ENCODE data around the gene GRM8.

DNA sequence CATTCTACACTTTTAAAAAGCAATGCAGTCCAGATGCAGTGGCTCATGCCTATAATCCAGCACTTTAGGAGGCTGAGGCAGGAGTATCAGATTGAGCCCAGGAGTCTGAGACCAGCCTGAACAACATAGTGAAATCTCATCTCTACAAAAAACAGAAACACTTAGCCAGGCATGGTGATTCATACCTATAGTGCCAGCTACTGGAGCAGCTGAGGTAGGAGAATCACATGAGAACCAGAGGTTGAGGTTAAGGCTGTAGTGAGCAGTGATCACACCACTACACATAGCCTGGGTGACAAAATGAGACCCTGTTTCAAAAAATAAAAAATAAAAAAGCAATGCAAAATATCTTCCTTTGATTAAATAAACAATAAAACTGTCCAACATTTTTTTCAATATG lies 205.2 kb downstream of the GRM8 start:
- TF ChIP-seq, protein P1, sequence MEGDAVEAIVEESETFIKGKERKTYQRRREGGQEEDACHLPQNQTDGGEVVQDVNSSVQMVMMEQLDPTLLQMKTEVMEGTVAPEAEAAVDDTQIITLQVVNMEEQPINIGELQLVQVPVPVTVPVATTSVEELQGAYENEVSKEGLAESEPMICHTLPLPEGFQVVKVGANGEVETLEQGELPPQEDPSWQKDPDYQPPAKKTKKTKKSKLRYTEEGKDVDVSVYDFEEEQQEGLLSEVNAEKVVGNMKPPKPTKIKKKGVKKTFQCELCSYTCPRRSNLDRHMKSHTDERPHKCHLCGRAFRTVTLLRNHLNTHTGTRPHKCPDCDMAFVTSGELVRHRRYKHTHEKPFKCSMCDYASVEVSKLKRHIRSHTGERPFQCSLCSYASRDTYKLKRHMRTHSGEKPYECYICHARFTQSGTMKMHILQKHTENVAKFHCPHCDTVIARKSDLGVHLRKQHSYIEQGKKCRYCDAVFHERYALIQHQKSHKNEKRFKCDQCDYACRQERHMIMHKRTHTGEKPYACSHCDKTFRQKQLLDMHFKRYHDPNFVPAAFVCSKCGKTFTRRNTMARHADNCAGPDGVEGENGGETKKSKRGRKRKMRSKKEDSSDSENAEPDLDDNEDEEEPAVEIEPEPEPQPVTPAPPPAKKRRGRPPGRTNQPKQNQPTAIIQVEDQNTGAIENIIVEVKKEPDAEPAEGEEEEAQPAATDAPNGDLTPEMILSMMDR (IDR thresholded peaks at IDR 0.05), result no peak
- TF ChIP-seq POLR2A (IDR thresholded peaks at IDR 0.05), result no peak
